NCI-H146 treated with DMSO at 0.1 percent for 48 hours (cell line): ENCODE results near the gene LHPP.

Source experiments
- DNase-seq: peaks from one replicate; lab custom pipeline; 2025; ENCODE audit not compliant: unreplicated experiment; lab: John Stamatoyannopoulos, UW

LHPP gene

GRCh38 chr10:124653811-124654651 lies 192.4 kb downstream of the LHPP start:
- DNase-seq, result no peak

GRCh38 chr10:124654686-124655085 lies 193.1 kb downstream of the LHPP start:
- no peak for DNase-seq

- no peak for DNase-seq
Measured at GRCh38 chr10:124655191-124656112, 193.8 kb downstream of the LHPP start.

DNA sequence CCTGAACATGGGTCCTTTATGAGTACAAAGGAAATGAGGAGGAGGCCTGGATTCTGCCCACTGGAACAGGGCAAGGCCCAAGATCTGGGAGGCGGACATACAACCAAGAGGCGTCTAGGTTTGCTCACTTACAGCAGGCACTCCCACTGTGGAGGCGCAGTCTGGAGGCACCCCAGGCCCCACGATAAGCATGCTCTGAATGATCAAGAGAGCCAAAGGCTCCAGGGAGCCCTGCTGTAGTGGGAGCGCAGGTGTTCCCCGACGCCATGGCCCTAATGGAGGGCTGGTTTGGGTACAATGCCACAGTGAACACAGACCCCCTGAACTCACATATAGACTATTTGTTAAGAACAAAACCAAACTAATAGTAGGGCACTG lies 194.5 kb downstream of the LHPP start:
- DNase-seq, result no peak

GRCh38 chr10:124656541-124656940 lies 194.9 kb downstream of the LHPP start:
- no peak for DNase-seq

- DNase-seq, result no peak
Measured at GRCh38 chr10:124657806-124658205, 196.2 kb downstream of the LHPP start.

- no peak for DNase-seq
Measured at GRCh38 chr10:124658591-124659242, 197.1 kb downstream of the LHPP start.

GRCh38 chr10:124659380-124659779 lies 197.8 kb downstream of the LHPP start:
- DNase-seq, result no peak

DNA sequence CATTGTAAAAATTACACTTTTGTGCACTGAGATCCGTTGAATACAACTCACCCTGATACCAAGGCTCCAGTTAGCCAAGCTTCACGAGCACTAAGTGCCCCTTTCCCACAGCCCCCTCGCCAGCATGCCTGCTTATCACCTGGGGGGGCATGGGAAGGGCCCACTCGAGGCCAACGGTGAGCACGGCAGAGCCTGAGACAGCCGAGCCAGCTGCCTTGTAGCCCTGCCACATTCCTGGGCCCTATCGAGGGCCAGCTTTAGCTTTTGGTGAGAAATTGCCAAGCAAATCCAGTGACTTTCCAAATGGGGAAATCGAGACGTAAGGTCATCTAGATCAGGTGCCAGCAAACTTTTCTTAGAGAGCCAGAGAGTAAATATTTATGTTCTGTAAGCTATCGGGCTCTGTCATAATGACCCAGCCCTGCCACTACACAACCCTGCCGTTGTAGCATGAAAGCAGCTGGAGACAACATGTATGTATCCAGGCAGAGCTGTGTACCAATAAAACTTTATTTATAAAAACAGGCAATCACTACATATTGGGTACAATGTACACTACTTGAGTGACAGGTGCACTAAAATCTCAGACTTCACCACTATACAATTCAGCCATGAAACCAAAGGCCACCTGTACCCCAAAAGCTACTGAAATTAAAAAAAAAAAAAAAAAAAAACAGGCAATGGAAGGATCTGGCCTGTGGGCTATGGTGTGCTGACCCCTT lies 198.9 kb downstream of the LHPP start:
- no peak for DNase-seq

DNA sequence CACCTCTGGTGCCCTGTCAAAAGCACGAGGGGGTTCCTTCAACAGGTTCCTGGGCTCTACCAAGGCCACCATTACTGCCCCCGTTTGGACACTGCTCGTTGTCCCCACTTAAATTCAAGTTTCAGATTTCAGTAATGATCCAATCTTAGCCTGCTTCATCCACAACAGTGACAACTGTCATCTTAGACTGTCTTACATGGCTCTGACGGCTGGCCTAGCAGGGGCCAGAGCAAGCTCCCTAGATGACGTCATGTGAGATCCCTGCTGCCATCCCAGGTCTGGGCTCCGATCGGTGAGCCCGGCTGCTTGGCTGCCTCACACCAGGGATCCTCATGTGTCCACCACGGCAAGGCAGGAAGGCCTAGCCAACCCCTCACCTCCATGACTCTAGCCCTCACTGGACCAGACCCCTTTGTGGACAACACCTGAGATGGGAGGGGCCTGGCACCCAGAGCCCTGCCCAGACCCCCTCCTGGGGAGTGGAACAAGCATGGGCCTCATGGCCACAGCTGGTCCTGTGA lies 200.1 kb downstream of the LHPP start:
- no peak for DNase-seq

DNA sequence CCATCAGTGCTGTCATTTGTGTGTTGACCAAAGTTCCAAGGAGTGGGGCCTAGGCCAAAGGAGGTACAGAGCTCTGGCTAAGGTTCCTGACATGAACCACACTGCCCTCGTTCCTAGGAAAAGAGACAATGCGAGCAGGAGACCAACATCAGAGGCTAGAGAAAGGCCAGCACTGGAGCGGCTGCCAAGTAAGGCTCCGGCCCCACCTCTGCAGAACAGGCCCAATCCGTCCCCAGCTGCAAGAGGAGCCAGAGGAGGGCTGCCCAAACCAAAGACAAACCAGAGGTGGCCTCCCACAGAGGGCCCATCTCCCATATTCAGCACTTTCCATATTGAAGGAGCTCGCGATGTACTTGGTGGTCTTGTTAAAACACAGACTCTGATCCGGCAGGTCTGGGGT lies 201.6 kb downstream of the LHPP start:
- DNase-seq, result no peak
